OCI-LY7 (cell line): Measurements from ENCODE around the gene IRF2BP2. TPM values are rescaled to one million over a fixed set of nuclear protein-coding genes. Genes with fewer than 3 reads are reported as not detected.

Experiments
- BruUV-seq: library from RNA; stranded (reverse); fragments of 400-500 nt; replicated peaks from 2 replicates; lab custom pipeline; 2021; lab: Mats Ljungman, UMichigan
- CTCF ChIA-PET: fragments of 300-600 bp; sonication (Branson Sonifier 250); formaldehyde crosslinking; loops from one replicate; lab custom pipeline; 2022; ENCODE audit warnings: antibody characterized with exemption; ENCODE audit not compliant: unreplicated experiment; lab: Charles Lee
- POLR2A ChIA-PET: fragments of 300-600 bp; sonication (Branson Sonifier 250); formaldehyde crosslinking; loops from one replicate; lab custom pipeline; 2022; ENCODE audit warnings: antibody characterized with exemption; lab: Charles Lee
- DNase-seq: peaks from one replicate; pipeline ENCODE4 v3.0.0-alpha.2; 2015; ENCODE audit warnings: low spot score
- H2AFZ ChIP-seq: fragments of 200-600 bp; sonication (generic), shearing (Covaris generic); 2 replicates; pipeline ENCODE4 v1.6.1; 2014; ENCODE audit warnings: mild to moderate bottlenecking, antibody characterized with exemption, low read length, moderate library complexity
- H3K27ac ChIP-seq: fragments of 200-600 bp; sonication (generic); 2 replicates; pipeline ENCODE4 v1.5.1; 2014; ENCODE audit warnings: mixed run types, low read depth, mild to moderate bottlenecking, moderate library complexity, low read length, inconsistent platforms; ENCODE audit not compliant: poor library complexity, severe bottlenecking
- H3K36me3 ChIP-seq: fragments of 200-600 bp; sonication (generic); 2 replicates; pipeline ENCODE4 v1.6.1; 2014; ENCODE audit warnings: mild to moderate bottlenecking, antibody characterized with exemption, low read length, moderate library complexity, mixed read lengths; ENCODE audit not compliant: insufficient read depth
- H3K4me1 ChIP-seq: fragments of 200-600 bp; sonication (generic); 2 replicates; pipeline ENCODE4 v1.5.1; 2014; ENCODE audit warnings: mild to moderate bottlenecking, low read length; ENCODE audit not compliant: insufficient read depth, poor library complexity, severe bottlenecking
- H3K4me2 ChIP-seq: fragments of 200-600 bp; sonication (generic); 2 replicates; pipeline ENCODE4 v1.6.1; 2014; ENCODE audit warnings: mild to moderate bottlenecking, low read length
- H3K4me3 ChIP-seq: fragments of 200-600 bp; sonication (generic); 2 replicates; pipeline ENCODE4 v1.5.1; 2014; ENCODE audit warnings: mild to moderate bottlenecking, low read depth, low read length; ENCODE audit not compliant: poor library complexity, severe bottlenecking
- H3K79me2 ChIP-seq: fragments of 200-600 bp; sonication (generic); 2 replicates; pipeline ENCODE4 v1.6.1; 2016; ENCODE audit warnings: low read depth, mild to moderate bottlenecking, low read length, moderate library complexity, mixed read lengths; ENCODE audit not compliant: insufficient read depth
- H3K9me2 ChIP-seq: fragments of 200-600 bp; sonication (generic); 2 replicates; pipeline ENCODE4 v1.6.1; 2016; ENCODE audit warnings: mild to moderate bottlenecking, low read length, mixed read lengths; ENCODE audit not compliant: insufficient read depth
- H3K9me3 ChIP-seq: fragments of 200-600 bp; sonication (generic); 2 replicates; pipeline ENCODE4 v1.6.1; 2014; ENCODE audit warnings: mild to moderate bottlenecking, mixed run types, low read length, mixed read lengths
- H4K20me1 ChIP-seq: fragments of 200-600 bp; sonication (generic); 2 replicates; pipeline ENCODE4 v1.6.1; 2014; ENCODE audit warnings: mild to moderate bottlenecking, antibody characterized with exemption, low read length, moderate library complexity, mixed read lengths; ENCODE audit not compliant: insufficient read depth
- CTCF ChIP-seq: fragments of 200-600 bp; sonication (generic); conservative IDR thresholded peaks from 2 replicates; pipeline ENCODE4 v1.5.1; 2014; ENCODE audit warnings: mild to moderate bottlenecking, antibody characterized with exemption, low read length, moderate library complexity, mixed read lengths
- EZH2phosphoT487 ChIP-seq: fragments of 200-600 bp; sonication (generic); IDR thresholded peaks from 2 replicates; pipeline ENCODE4 v1.6.1; 2018; ENCODE audit warnings: low read depth, borderline replicate concordance, mild to moderate bottlenecking, mixed run types, antibody characterized with exemption, low read length, moderate library complexity, mixed read lengths
- intact Hi-C: fragments of 100-400 bp; cut with micrococcal nuclease; formaldehyde crosslinking; loops from one replicate; pipeline ENCODE4 v1.10.0; 2022; ENCODE audit not compliant: unreplicated experiment
- total RNA-seq, 2 experiments: library from RNA; depleted of rRNA in 1 of 2; stranded (reverse); fragments of >200 nt in 1 of 2; shearing (Covaris generic) in 1 of 2; gene quantifications; 2 replicates each; pipeline ENCODE4 v1.2.3, GENCODE V29; 2014 to 2022

Gene IRF2BP2
- total RNA-seq, 2 experiments from 2014 or later, result 40.6 to 65.9 TPM

GRCh38 chr1:234624724-234625117 lies 14.7 kb upstream of the IRF2BP2 start:
- no peak for TF ChIP-seq EZH2phosphoT487
- TF ChIP-seq CTCF, result no peak
- POLR2A ChIA-PET, result interaction anchor here (0.6 to 1.3 kb wide), 4 partner anchors 9 to 12 kb away, joined by 3 to 8 read pairs (median 5); no protein-coding TSS in a partner anchor
- Histone ChIP-seq H3K79me2 (no peaks in the 10 kb centered on the region), H3K27ac (no peak overlapping the region), H4K20me1 (no peaks in the 10 kb centered on the region), H3K4me2 (no peak overlapping the region), H3K9me2 (no peaks in the 10 kb centered on the region), H2AFZ (peak overlapping the region; percentile 83; the same call in 1 of the 2 replicates), H3K9me3 (no peaks in the 10 kb centered on the region), H3K36me3 (no peaks in the 10 kb centered on the region), H3K4me3 (no peak overlapping the region), H3K4me1 (peaks cover 10% of the 10 kb centered on the region)
- CTCF ChIA-PET, result no interaction called here
- BruUV-seq, result no TSS peak
- intact Hi-C loops, result no loop called here
- DNase-seq, result no peak

GRCh38 chr1:234621657-234622335 lies 11.8 kb upstream of the IRF2BP2 start:
- H2AFZ ChIP-seq, result no peak overlapping the region
- POLR2A ChIA-PET, result interaction anchor here (0.5 to 2.3 kb wide), 6 partner anchors 9 to 674 kb away, joined by 3 to 14 read pairs (median 4); no protein-coding TSS in a partner anchor
- H3K36me3 ChIP-seq, result no peaks in the 10 kb centered on the region
- H3K9me2 ChIP-seq, result no peaks in the 10 kb centered on the region
- CTCF ChIA-PET, result interaction anchor here (1.0 kb wide), 1 partner anchor 8 kb away, joined by 6 read pairs; no protein-coding TSS in a partner anchor
- H3K9me3 ChIP-seq, result no peaks in the 10 kb centered on the region
- no peak for DNase-seq
- TF ChIP-seq EZH2phosphoT487 (no peak), CTCF (no peak)
- no peaks in the 10 kb centered on the region for H4K20me1 ChIP-seq
- no TSS peak for BruUV-seq
- H3K27ac ChIP-seq, result no peak overlapping the region
- peaks cover 18% of the 10 kb centered on the region for H3K4me1 ChIP-seq
- H3K79me2 ChIP-seq, result no peaks in the 10 kb centered on the region
- intact Hi-C loops, result no loop called here
- no peak overlapping the region for H3K4me2 ChIP-seq
- no peak overlapping the region for H3K4me3 ChIP-seq

GRCh38 chr1:234621127-234621468 lies 11.1 kb upstream of the IRF2BP2 start:
- no peak overlapping the region for H3K4me3 ChIP-seq
- no peak overlapping the region for H2AFZ ChIP-seq
- H3K9me3 ChIP-seq, result no peaks in the 10 kb centered on the region
- H3K4me2 ChIP-seq, result no peak overlapping the region
- POLR2A ChIA-PET, result interaction anchor here (0.7 to 2.3 kb wide), 3 partner anchors 9 to 12 kb away, joined by 3 to 14 read pairs (median 10); no protein-coding TSS in a partner anchor
- no TSS peak for BruUV-seq
- DNase-seq, result no peak
- intact Hi-C loops, result no loop called here
- no peaks in the 10 kb centered on the region for H3K9me2 ChIP-seq
- no peaks in the 10 kb centered on the region for H3K36me3 ChIP-seq
- H3K4me1 ChIP-seq, result peaks cover 24% of the 10 kb centered on the region
- CTCF ChIA-PET, result no interaction called here
- TF ChIP-seq EZH2phosphoT487, result no peak
- TF ChIP-seq CTCF, result no peak
- no peaks in the 10 kb centered on the region for H3K79me2 ChIP-seq
- no peak overlapping the region for H3K27ac ChIP-seq
- H4K20me1 ChIP-seq, result no peaks in the 10 kb centered on the region
